Placental epithelial cell (primary cell): ENCODE results near the gene ATP2A3. TPM values are rescaled to one million over a fixed set of nuclear protein-coding genes. Genes with fewer than 3 reads are reported as not detected.

Experiments
- total RNA-seq: library from RNA; depleted of rRNA; stranded (reverse); fragments of >200 nt; gene quantifications from 2 replicates; pipeline ENCODE4 v1.2.3, GENCODE V29; 2012

Gene ATP2A3
- 0.22 and 2.4 TPM in 2 replicates for total RNA-seq

GRCh38 chr17:3964203-3965117 lies at the start of gene ATP2A3:
Gene ATP2A3, minus strand, starts transcription at chr17:3964437. Its CDS starts 146 bp downstream, at chr17:3964291.

GRCh38 chr17:3915995-3916696 lies 48.1 kb downstream of the ATP2A3 start, which contains the start of gene P2RX1:
Gene P2RX1, minus strand, starts transcription at chr17:3916465. Its CDS starts 240 bp downstream, at chr17:3916225.

GRCh38 chr17:3893003-3893719 lies 71.1 kb downstream of the ATP2A3 start, which contains the start of gene CAMKK1:
Gene CAMKK1, minus strand, starts transcription at chr17:3893053. Its CDS starts 7,366 bp downstream, at chr17:3885687.

Other genes with a start within 250 kb of the ATP2A3 start
- gene HASPIN, start 240.5 kb downstream of the ATP2A3 start, total RNA-seq, result 3.1 and 3.4 TPM in 2 replicates
- gene ITGAE, start 163.2 kb downstream of the ATP2A3 start, total RNA-seq, result 8.6 and 13.0 TPM in 2 replicates
- 16.1 and 22.8 TPM in 2 replicates for gene NCBP3, start 118.2 kb downstream of the ATP2A3 start, total RNA-seq
- gene CAMKK1, start 71.4 kb downstream of the ATP2A3 start, total RNA-seq, result 2.4 and 5.6 TPM in 2 replicates
- not detected in 2 replicates for gene P2RX1, start 48.0 kb downstream of the ATP2A3 start, total RNA-seq
- 49.1 and 59.9 TPM in 2 replicates for gene ZZEF1, start 178.6 kb upstream of the ATP2A3 start, total RNA-seq
- gene CYB5D2, start 178.8 kb upstream of the ATP2A3 start, total RNA-seq, result 19.4 and 38.9 TPM in 2 replicates